Measurements from ENCODE around the gene INTS6L. TPM values are rescaled to one million over a fixed set of nuclear protein-coding genes. Genes with fewer than 3 reads are reported as not detected.

The INTS6L gene
- total RNA-seq, 3 donors from 2014 or later (not counting 1 experiment from before 2014, with no cell fraction given), result 24.0 to 30.2 (median 26.7) TPM

DNA sequence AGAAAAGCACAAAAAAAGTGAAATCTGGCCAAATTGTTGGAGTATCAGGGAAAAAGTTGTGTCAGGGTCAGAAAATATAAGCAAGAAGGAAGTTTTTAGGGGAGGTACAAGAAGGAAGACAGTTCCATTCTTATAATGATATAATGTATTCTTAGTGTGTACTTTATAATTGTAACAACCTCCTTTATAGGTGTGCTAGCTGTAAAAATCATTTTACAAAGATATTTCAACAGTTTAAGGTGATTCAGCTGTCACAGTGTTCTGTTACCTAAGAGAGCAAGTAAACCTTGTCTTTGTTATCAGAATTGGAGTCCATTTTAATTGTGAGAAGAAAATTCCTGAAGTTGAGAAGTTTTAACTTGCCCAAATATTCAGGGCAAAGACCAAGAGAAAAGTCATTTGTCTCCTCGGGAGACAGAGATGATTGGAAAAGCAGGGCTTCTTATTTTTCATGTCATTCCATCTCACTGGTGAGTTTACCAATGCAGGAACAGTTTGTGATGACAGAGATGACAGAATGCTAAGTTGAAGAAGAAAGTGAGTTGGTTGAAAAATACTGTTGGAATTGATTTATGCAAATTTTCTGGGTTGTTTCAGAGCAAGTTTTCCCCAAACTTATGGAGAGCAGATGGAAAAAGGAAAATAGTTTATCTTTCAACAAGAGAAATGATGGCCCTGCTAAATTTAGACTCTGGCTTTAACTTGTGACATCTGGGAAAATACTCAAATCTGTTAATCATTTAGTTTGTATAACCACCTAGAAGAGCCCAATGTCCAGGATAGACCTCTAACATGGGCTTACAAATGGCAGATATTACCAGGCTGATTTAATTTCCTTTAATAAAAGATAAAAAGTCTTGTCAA, 14.8 kb downstream of the INTS6L start:
- H3K4me3 ChIP-seq (ENCODE audit: low read length), result no peak overlapping the region
- intact Hi-C loops (cut with micrococcal nuclease), result no loop called here
- 88% methylated on average over 1 of the region's 1 CpG for WGBS (ENCODE audit: insufficient coverage)
- H3K27me3 ChIP-seq (ENCODE audit: control insufficient read depth, insufficient read depth, low read length), result no peaks in the 10 kb centered on the region
- H3K4me1 Mint-ChIP-seq, result peaks cover 9 to 28% of the 10 kb centered on the region in 2 donors
- peak overlapping the region; percentile 16 to 32 for H3K27ac Mint-ChIP-seq
- H3K36me3 Mint-ChIP-seq, result no peaks in the 10 kb centered on the region
- H3K4me3 Mint-ChIP-seq, result no peak overlapping the region
- no peaks in the 10 kb centered on the region for H3K9me3 Mint-ChIP-seq
- no peaks in the 10 kb centered on the region for H3K4me1 ChIP-seq (ENCODE audit: control insufficient read depth, insufficient read depth, low read length)
- no peaks in the 10 kb centered on the region for H3K36me3 ChIP-seq (ENCODE audit: control insufficient read depth, insufficient read depth, low read length)
- H3K27me3 Mint-ChIP-seq (ENCODE audit: low read depth in 2 of 2), result no peaks in the 10 kb centered on the region
- H3K27ac ChIP-seq (ENCODE audit: low read length), result no peak overlapping the region
- TF ChIP-seq, protein P1, sequence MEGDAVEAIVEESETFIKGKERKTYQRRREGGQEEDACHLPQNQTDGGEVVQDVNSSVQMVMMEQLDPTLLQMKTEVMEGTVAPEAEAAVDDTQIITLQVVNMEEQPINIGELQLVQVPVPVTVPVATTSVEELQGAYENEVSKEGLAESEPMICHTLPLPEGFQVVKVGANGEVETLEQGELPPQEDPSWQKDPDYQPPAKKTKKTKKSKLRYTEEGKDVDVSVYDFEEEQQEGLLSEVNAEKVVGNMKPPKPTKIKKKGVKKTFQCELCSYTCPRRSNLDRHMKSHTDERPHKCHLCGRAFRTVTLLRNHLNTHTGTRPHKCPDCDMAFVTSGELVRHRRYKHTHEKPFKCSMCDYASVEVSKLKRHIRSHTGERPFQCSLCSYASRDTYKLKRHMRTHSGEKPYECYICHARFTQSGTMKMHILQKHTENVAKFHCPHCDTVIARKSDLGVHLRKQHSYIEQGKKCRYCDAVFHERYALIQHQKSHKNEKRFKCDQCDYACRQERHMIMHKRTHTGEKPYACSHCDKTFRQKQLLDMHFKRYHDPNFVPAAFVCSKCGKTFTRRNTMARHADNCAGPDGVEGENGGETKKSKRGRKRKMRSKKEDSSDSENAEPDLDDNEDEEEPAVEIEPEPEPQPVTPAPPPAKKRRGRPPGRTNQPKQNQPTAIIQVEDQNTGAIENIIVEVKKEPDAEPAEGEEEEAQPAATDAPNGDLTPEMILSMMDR (IDR thresholded peaks at IDR 0.05), result no peak
- ATAC-seq (no peak), DNase-seq (no peak)
- H3K9me3 ChIP-seq (ENCODE audit: control insufficient read depth, insufficient read depth, low read length), result no peaks in the 10 kb centered on the region

- peak; percentile 44 to 66 (median 54) for ATAC-seq
- intact Hi-C loops (cut with micrococcal nuclease), result no loop called here
- DNase-seq, result peak in 1 of 2 donors; percentile 40
- Histone ChIP-seq H3K4me3 (ENCODE audit: low read length) (no peak overlapping the region), H3K9me3 (ENCODE audit: control insufficient read depth, insufficient read depth, low read length) (no peaks in the 10 kb centered on the region), H3K27ac (ENCODE audit: low read length) (peak overlapping the region; percentile 8), H3K4me1 (ENCODE audit: control insufficient read depth, insufficient read depth, low read length) (no peaks in the 10 kb centered on the region), H3K27me3 (ENCODE audit: control insufficient read depth, insufficient read depth, low read length) (no peaks in the 10 kb centered on the region), H3K36me3 (ENCODE audit: control insufficient read depth, insufficient read depth, low read length) (no peaks in the 10 kb centered on the region)
- H3K4me1 Mint-ChIP-seq, result peaks cover 9 to 18% of the 10 kb centered on the region in 2 donors
- TF ChIP-seq, protein P1 (IDR thresholded peaks at IDR 0.05), result no peak
- no peaks in the 10 kb centered on the region for H3K9me3 Mint-ChIP-seq
- H3K27me3 Mint-ChIP-seq (ENCODE audit: low read depth in 2 of 2), result no peaks in the 10 kb centered on the region
- H3K27ac Mint-ChIP-seq, result peak overlapping the region; percentile 78 to 82
- no peaks in the 10 kb centered on the region for H3K36me3 Mint-ChIP-seq
- H3K4me3 Mint-ChIP-seq, result no peak overlapping the region
Measured at GRCh38 chrX:135536877-135537276, 16.4 kb downstream of the INTS6L start.

GRCh38 chrX:135541351-135541750, 20.9 kb downstream of the INTS6L start:
- Histone ChIP-seq H3K4me3 (ENCODE audit: low read length) (no peak overlapping the region), H3K9me3 (ENCODE audit: control insufficient read depth, insufficient read depth, low read length) (no peaks in the 10 kb centered on the region), H3K27me3 (ENCODE audit: control insufficient read depth, insufficient read depth, low read length) (no peaks in the 10 kb centered on the region), H3K27ac (ENCODE audit: low read length) (no peak overlapping the region), H3K36me3 (ENCODE audit: control insufficient read depth, insufficient read depth, low read length) (no peaks in the 10 kb centered on the region), H3K4me1 (ENCODE audit: control insufficient read depth, insufficient read depth, low read length) (peaks cover 4% of the 10 kb centered on the region)
- TF ChIP-seq, protein P1 (IDR thresholded peaks at IDR 0.05), result no peak
- Mint-ChIP-seq H3K36me3 (no peaks in the 10 kb centered on the region), H3K27me3 (ENCODE audit: low read depth in 2 of 2) (no peaks in the 10 kb centered on the region), H3K4me3 (no peak overlapping the region), H3K9me3 (no peaks in the 10 kb centered on the region), H3K4me1 (peaks cover 21 to 27% of the 10 kb centered on the region in 2 donors), H3K27ac (no peak overlapping the region)
- DNase-seq, result no peak
- no peak for ATAC-seq
- intact Hi-C loops (cut with micrococcal nuclease), result no loop called here
- 40% methylated on average over 1 of the region's 1 CpG for WGBS (ENCODE audit: insufficient coverage)

Data from natural killer cell (primary cell).